Natural killer cell (primary cell): ENCODE results near the gene RAB3IP. TPM values are rescaled to one million over a fixed set of nuclear protein-coding genes. Genes with fewer than 3 reads are reported as not detected.

Source experiments
- ATAC-seq, 3 donors: fragments of 150-1000 bp in 2 of 3; fragments of 200-7000 bp in 1 of 3; cut with Tn5 transposase; 1 replicate in 1 of 3; 2 replicates in 2 of 3; pipeline ENCODE4 v1.10.0; 2021; ENCODE audit warnings: mild to moderate bottlenecking in 2 of 3, moderate library complexity in 2 of 3
- DNase-seq, 2 donors: peaks; one replicate each; pipeline versions ENCODE4 v3.0.0 to v3.0.0-alpha.2; 2013 to 2021; ENCODE audit warnings: mixed read lengths in 1 of 2
- H3K27ac ChIP-seq: one replicate; pipeline ENCODE4 v1.5.1; 2013; ENCODE audit warnings: mild to moderate bottlenecking, low read length
- H3K27me3 ChIP-seq: one replicate; pipeline ENCODE4 v1.6.1; 2013; ENCODE audit warnings: low read length; ENCODE audit not compliant: control insufficient read depth, insufficient read depth
- H3K36me3 ChIP-seq: one replicate; pipeline ENCODE4 v1.6.1; 2013; ENCODE audit warnings: low read length; ENCODE audit not compliant: control insufficient read depth, insufficient read depth
- H3K4me1 ChIP-seq: one replicate; pipeline ENCODE4 v1.6.1; 2013; ENCODE audit warnings: low read length; ENCODE audit not compliant: control insufficient read depth, insufficient read depth
- H3K4me3 ChIP-seq: one replicate; pipeline ENCODE4 v1.5.1; 2013; ENCODE audit warnings: low read length
- H3K9me3 ChIP-seq: one replicate; pipeline ENCODE4 v1.6.1; 2013; ENCODE audit warnings: low read length; ENCODE audit not compliant: control insufficient read depth, insufficient read depth
- H3K27ac Mint-ChIP-seq, 2 donors: one replicate each; pipeline ENCODE4 v1.8.0; 2022; ENCODE audit warnings: mild to moderate bottlenecking in 2 of 2, mixed read lengths in 2 of 2, moderate library complexity in 1 of 2
- H3K27me3 Mint-ChIP-seq, 2 donors: one replicate each; pipeline ENCODE4 v1.8.0; 2022; ENCODE audit warnings: low read depth in 2 of 2, mixed read lengths in 2 of 2
- H3K36me3 Mint-ChIP-seq: one replicate; pipeline ENCODE4 v1.8.0; 2022; ENCODE audit warnings: mixed read lengths
- H3K4me1 Mint-ChIP-seq, 2 donors: one replicate each; pipeline ENCODE4 v1.8.0; 2022; ENCODE audit warnings: mixed read lengths in 2 of 2
- H3K4me3 Mint-ChIP-seq: one replicate; pipeline ENCODE4 v1.8.0; 2022; ENCODE audit warnings: mild to moderate bottlenecking, moderate library complexity, mixed read lengths
- H3K9me3 Mint-ChIP-seq, 2 donors: one replicate each; pipeline ENCODE4 v1.8.0; 2022; ENCODE audit warnings: mixed read lengths in 2 of 2
- WGBS: methylation state at CpG from one replicate; pipeline ENCODE4 v1.1.7; 2013; ENCODE audit warnings: missing lambda C conversion rate; ENCODE audit not compliant: insufficient coverage; 5-methylcytosine and 5-hydroxymethylcytosine counted together
- intact Hi-C: fragments of 100-400 bp; cut with micrococcal nuclease; formaldehyde crosslinking; loops from one replicate; pipeline ENCODE4 v1.14.2; 2022
- total RNA-seq, 4 donors: library from RNA; stranded (reverse); fragments of 120-200 nt in 1 of 4; gene quantifications; one replicate each; pipeline versions ENCODE4 v1.2.3 to v1.2.4, GENCODE V29; 2013 to 2022
- TF ChIP-seq, protein P1 (sequence below): fragments of 200-600 bp; IDR thresholded peaks from one replicate; pipeline ENCODE4 v1.8.0; 2022; ENCODE audit warnings: antibody characterized with exemption

RAB3IP gene
- total RNA-seq, 3 donors from 2014 or later (not counting 1 experiment from before 2014, with no cell fraction given): 6.7 to 8.7 (median 8.5) TPM

DNA sequence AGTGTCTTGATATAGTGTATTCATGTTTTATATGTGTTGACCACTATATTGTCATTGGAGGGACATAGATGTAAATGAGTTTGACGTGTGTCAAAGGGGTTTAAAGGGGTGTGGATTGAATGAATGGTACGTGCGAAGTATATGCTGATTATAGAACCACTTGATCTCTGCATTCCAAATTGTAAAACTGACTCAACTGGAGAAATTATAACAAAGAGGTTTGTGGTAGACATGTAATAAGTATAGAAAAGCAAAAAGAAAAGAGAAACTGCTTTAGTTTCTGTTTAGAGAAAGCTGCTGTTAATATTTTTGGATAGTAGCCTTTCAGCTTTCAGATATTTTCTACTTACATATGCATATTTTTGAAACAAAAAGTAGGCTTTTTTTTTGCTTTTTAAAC lies 77.4 kb downstream of the RAB3IP start:
- intact Hi-C loops: no loop called here
- H3K4me3 Mint-ChIP-seq: no peak overlapping the region
- no peaks in the 10 kb centered on the region for H3K9me3 Mint-ChIP-seq
- no peaks in the 10 kb centered on the region for H3K27me3 ChIP-seq
- no peaks in the 10 kb centered on the region for H3K27me3 Mint-ChIP-seq
- H3K27ac Mint-ChIP-seq: no peak overlapping the region
- no peak overlapping the region for H3K4me3 ChIP-seq
- ATAC-seq (no peak), DNase-seq (no peak)
- no peak overlapping the region for H3K27ac ChIP-seq
- no peaks in the 10 kb centered on the region for H3K9me3 ChIP-seq
- no peaks in the 10 kb centered on the region for H3K36me3 Mint-ChIP-seq
- WGBS: 97% methylated on average over 3 of the region's 3 CpGs
- no peaks in the 10 kb centered on the region for H3K4me1 Mint-ChIP-seq
- no peaks in the 10 kb centered on the region for H3K36me3 ChIP-seq
- H3K4me1 ChIP-seq: no peaks in the 10 kb centered on the region
- TF ChIP-seq, protein P1, sequence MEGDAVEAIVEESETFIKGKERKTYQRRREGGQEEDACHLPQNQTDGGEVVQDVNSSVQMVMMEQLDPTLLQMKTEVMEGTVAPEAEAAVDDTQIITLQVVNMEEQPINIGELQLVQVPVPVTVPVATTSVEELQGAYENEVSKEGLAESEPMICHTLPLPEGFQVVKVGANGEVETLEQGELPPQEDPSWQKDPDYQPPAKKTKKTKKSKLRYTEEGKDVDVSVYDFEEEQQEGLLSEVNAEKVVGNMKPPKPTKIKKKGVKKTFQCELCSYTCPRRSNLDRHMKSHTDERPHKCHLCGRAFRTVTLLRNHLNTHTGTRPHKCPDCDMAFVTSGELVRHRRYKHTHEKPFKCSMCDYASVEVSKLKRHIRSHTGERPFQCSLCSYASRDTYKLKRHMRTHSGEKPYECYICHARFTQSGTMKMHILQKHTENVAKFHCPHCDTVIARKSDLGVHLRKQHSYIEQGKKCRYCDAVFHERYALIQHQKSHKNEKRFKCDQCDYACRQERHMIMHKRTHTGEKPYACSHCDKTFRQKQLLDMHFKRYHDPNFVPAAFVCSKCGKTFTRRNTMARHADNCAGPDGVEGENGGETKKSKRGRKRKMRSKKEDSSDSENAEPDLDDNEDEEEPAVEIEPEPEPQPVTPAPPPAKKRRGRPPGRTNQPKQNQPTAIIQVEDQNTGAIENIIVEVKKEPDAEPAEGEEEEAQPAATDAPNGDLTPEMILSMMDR: no peak

DNA sequence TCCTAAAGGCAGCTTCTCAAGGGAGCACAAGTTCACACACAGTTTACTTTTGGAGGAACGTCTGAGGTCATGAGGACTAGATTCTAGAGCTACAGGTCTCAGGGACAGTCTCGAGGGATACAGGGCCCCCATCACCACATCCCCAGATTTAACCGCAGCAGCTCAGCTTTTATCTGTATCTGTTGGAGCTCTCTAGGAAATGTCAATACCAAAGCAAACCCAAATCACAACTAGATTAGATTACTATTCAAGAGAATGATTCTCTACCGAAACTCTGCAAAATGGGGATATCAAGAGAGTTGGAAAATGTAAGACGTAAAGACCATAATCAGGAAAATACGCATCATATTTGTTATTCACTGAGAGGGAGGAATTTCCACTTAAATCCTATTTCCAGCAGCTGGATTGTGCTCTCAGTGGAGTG lies 82.4 kb downstream of the RAB3IP start:
- Histone ChIP-seq H3K27me3 (peaks cover 2% of the 10 kb centered on the region), H3K27ac (no peak overlapping the region), H3K36me3 (no peaks in the 10 kb centered on the region), H3K4me3 (no peak overlapping the region), H3K4me1 (no peaks in the 10 kb centered on the region), H3K9me3 (no peaks in the 10 kb centered on the region)
- H3K9me3 Mint-ChIP-seq: no peaks in the 10 kb centered on the region
- intact Hi-C loops: no loop called here
- 86% methylated on average over 4 of the region's 6 CpGs for WGBS
- no peaks in the 10 kb centered on the region for H3K36me3 Mint-ChIP-seq
- H3K27me3 Mint-ChIP-seq: peaks cover 16 to 18% of the 10 kb centered on the region in 2 donors
- TF ChIP-seq, protein P1: no peak
- no peak overlapping the region for H3K4me3 Mint-ChIP-seq
- no peak overlapping the region for H3K27ac Mint-ChIP-seq
- DNase-seq (no peak), ATAC-seq (no peak)
- no peaks in the 10 kb centered on the region for H3K4me1 Mint-ChIP-seq

DNA sequence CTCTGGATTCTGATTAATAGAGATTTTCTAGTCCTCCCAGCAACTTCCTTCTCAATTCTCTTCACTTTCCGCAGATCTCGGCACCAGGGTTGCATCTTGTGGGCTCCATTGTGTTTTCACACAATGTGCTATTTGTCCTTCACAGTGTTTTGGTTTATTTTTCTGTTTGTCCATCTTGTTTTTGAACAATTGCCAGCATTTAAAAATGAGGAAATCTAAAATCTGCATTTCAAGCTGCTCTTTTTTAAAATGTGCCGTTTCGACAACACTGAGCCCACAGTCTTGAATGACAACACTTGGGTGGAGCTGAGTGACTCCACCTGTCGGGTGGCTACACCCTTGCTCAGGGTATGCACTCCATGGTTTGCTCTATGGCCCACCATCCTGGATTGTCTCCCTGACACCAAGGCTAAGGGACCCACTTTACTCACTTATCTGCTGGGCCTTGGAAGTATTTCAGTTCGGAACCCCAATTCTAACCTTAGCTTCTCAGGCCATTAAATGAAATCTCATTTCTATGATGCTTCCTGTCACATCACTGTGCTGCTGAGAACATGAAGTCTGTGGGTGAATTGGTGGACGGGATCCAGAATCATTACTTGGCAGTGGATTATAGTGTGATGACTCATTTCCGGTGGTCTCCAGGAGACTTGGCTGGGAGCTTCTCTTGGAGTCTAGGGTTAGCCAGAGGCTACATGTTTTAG lies 82.9 kb downstream of the RAB3IP start:
- Mint-ChIP-seq H3K27me3 (peaks cover 16 to 18% of the 10 kb centered on the region in 2 donors), H3K4me3 (no peak overlapping the region)

More for the DNA sequence above, 82.9 kb downstream of the RAB3IP start:
- Mint-ChIP-seq H3K4me1 (no peaks in the 10 kb centered on the region), H3K27ac (no peak overlapping the region), H3K9me3 (no peaks in the 10 kb centered on the region), H3K36me3 (no peaks in the 10 kb centered on the region)
- DNase-seq (no peak), ATAC-seq (no peak)
- TF ChIP-seq, protein P1: no peak
- Histone ChIP-seq H3K27me3 (peaks cover 2% of the 10 kb centered on the region), H3K4me1 (no peaks in the 10 kb centered on the region), H3K36me3 (no peaks in the 10 kb centered on the region), H3K4me3 (no peak overlapping the region), H3K27ac (no peak overlapping the region), H3K9me3 (no peaks in the 10 kb centered on the region)
- WGBS: 58% methylated on average over 8 of the region's 8 CpGs
- intact Hi-C loops: no loop called here
